HG02759 (cell line): Measurements from ENCODE around the gene ZDHHC14.

ENCODE experiments used
- ATAC-seq: cut with Tn5 transposase; IDR thresholded peaks from one replicate; pipeline ENCODE4 v1.9.1; 2021; ENCODE audit warnings: mild to moderate bottlenecking, moderate library complexity; ENCODE audit not compliant: unreplicated experiment

The ZDHHC14 gene

GRCh38 chr6:157635388-157636244 is 254.6 kb downstream of the ZDHHC14 start:
- no peak for ATAC-seq

- ATAC-seq, result no peak
Observed at GRCh38 chr6:157637516-157637915, 256.5 kb downstream of the ZDHHC14 start.

- ATAC-seq, result no peak
Observed at GRCh38 chr6:157637941-157638662, 257.1 kb downstream of the ZDHHC14 start.

GRCh38 chr6:157638779-157639178 is 257.8 kb downstream of the ZDHHC14 start:
- no peak for ATAC-seq

- ATAC-seq, result no peak
Observed at GRCh38 chr6:157640746-157641451, 259.9 kb downstream of the ZDHHC14 start.

GRCh38 chr6:157641837-157642236 is 260.8 kb downstream of the ZDHHC14 start:
- ATAC-seq, result no peak

- no peak for ATAC-seq
Observed at GRCh38 chr6:157642736-157643135, 261.7 kb downstream of the ZDHHC14 start.

GRCh38 chr6:157644043-157644810 is 263.2 kb downstream of the ZDHHC14 start:
- ATAC-seq, result no peak

GRCh38 chr6:157645201-157645795 is 264.3 kb downstream of the ZDHHC14 start:
- no peak for ATAC-seq

- ATAC-seq, result no peak
Observed at GRCh38 chr6:157646012-157646411, 265.0 kb downstream of the ZDHHC14 start.

- no peak for ATAC-seq
Observed at GRCh38 chr6:157647261-157647915, 266.4 kb downstream of the ZDHHC14 start.

GRCh38 chr6:157648561-157648960 is 267.6 kb downstream of the ZDHHC14 start:
- no peak for ATAC-seq

- no peak for ATAC-seq
Observed at GRCh38 chr6:157649311-157650260, 268.6 kb downstream of the ZDHHC14 start.

GRCh38 chr6:157650261-157650640 is 269.3 kb downstream of the ZDHHC14 start:
- no peak for ATAC-seq

- no peak for ATAC-seq
Observed at GRCh38 chr6:157650801-157651200, 269.8 kb downstream of the ZDHHC14 start.

GRCh38 chr6:157651731-157652490 is 270.9 kb downstream of the ZDHHC14 start:
- ATAC-seq, result no peak

- no peak for ATAC-seq
Observed at GRCh38 chr6:157652601-157653363, 271.8 kb downstream of the ZDHHC14 start.
